NK-92 treated with Interleukin-12 subunit alpha and Interleukin-12 subunit beta, amount 100 ng/mL, for 24 hours (cell line): Measurements from ENCODE around the gene DTD1.

Experiments used
- DNase-seq: peaks from one replicate; lab custom pipeline; 2025; lab: John Stamatoyannopoulos, UW

Gene DTD1

DNA sequence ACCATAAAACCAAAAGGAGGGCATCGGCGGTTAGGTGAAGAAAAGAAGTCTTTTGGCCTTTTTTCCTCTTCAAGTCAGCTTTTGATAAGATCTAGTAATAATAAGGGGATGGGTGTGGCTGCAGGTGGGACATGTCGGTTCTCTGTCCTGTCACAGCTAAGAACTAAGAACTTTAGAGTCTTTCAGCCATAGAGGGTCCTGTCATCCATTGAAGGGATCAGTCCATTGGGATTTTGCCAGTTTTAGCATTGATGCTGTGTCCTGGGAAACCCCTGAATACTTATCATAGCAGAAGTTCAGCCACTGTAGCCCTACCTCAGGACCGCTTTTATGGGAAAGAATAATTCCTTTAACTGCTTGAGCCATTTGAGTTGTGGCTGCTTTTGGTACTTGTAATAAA, 207.5 kb downstream of the DTD1 start:
- DNase-seq: no peak

DNA sequence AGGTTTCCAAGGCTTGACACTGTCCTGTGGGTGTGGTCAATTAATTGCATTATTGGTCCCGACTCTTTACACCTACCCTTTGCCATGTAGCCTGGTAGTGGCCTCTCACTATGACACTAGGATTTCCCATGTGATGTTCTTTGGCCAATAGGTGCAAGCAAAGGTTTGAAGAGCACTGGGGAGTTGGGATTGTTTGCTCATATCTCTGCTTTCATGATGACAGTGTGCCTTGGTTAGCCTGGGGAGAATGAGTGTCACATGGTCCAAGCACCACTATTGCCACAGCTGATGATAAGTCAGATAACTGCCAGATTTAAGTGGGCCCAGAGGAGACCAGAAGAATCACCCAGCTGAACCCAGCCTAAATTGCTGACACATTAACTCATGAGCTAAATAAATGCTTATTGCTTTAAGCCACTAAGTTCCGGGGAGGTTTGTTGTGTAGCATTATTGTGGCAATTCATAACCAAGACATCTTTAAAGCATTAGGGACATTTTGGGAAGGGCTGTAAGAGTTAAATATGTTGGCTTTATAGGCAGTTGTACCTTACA, 208.5 kb downstream of the DTD1 start:
- no peak for DNase-seq

DNA sequence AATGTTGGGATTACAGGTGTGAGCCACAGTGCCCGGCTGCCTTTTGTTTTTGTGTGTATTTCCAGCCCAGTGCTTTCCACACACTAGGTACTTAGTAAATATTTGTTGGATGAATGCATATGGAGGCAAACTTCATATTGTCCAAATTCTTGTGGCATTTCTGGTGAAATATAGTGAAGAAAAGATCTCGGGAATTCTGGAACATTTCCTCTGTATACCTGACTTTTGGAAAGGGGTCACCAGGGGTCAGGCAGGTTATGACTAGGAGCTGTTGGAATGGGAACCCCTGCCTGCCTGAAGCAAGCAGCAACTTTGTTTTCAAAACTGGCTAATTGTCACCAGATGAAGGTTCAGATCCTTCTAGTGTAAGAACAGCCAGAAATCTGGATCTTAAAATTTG, 213.7 kb downstream of the DTD1 start:
- no peak for DNase-seq

DNA sequence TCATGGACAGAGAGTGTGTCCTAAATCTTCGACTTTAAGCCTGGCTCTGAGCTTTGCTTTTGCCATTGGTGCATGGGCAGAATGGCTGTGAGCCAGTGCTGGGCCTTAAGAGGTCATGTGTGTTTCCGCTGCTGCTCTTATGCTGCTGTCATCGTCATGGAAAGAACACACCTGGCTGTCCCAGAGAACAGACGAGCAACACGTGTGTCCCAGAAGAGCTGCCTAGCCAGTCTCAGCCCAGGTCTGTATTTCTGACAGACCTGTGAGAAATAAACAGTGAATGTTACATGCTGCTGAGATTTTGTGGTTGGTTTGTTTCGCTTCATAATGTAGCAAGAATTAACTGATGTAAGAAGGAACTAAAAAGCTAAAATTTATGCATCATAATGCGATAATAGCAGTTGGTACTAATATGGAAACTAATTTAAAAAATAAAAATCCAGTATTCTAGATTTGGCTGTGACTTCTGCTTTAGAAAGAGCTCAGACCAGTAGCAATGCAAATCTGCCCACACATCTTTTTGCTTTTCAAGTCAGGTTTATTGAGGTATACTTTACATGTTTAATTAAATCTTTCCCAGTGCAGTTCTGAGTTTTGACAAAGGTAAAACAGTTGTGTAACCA, 214.3 kb downstream of the DTD1 start:
- no peak for DNase-seq

DNA sequence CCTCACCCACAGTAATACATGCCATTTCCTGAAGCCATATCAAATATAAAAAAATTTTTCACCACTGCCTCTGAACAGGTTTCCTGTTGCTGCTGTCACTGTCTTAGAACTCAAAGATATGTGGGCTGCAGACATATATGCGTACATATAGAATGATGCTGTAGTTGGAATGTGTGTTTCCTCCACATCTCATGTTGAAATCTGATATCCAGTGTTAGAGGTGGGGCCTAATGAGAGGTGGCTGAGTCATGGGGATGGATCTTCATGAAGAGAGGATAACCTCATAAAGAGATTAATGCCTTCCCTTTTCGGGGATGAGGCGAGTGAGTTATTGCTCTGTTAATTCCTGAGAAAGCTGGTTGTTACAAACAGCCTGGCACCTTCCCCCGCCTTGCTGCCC, 218.0 kb downstream of the DTD1 start:
- no peak for DNase-seq

DNA sequence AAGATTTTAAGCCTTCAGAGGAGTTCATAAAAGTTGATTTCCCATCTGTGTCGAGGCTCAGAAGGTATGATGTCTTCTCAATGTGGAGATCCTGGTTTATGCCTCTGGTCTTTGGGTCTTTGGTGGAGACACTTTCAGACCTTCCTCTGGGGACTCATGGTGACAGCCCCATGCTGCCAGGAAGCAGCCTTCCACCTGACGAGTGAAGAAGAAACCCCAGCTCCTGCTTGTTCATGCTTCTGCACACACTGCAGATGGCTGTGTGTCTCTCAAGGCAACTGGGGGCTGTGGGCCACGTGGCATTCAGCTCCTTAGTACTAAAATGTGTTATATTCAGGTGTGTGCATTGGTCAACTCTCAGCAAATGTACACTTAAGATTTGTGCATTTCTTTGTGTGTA, 220.9 kb downstream of the DTD1 start:
- DNase-seq: no peak

DNA sequence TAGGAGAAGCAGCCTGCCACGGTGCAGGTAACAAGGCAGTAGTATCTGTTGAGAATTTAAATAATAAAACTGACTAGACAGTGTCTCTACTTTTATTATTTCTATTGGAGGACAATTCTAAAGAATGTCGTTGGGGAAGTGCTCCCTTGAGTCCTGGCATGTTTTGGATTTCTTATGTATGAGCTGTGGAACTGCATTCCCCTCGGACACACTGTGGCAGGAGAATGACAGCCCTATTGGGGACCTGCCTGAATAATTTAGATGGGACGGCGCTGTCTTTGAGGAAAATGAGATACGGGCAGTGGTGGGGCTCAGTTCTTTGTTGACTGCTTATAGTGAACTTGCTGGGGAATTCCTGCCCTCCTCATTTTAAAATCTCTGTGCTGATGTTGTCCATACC, 223.3 kb downstream of the DTD1 start:
- DNase-seq: no peak

DNA sequence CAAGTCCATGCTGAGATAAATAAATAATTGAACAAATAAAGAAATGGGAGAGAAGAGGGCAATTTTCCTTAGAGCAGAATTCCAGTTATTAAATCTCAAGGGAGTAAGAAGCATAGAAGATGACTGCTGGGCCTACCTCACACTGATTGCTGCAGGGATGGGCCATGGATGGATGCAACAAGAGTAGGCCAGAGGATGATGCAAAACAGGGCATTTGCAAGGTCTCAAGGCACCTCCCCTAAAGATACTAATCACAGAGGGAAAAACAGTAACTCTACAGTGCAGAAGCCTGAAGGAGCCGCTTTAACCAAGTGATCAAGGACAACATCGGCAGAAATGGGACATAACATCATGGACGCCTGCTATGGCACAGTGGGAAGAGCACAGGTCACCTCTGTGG, 224.1 kb downstream of the DTD1 start:
- DNase-seq: no peak

DNA sequence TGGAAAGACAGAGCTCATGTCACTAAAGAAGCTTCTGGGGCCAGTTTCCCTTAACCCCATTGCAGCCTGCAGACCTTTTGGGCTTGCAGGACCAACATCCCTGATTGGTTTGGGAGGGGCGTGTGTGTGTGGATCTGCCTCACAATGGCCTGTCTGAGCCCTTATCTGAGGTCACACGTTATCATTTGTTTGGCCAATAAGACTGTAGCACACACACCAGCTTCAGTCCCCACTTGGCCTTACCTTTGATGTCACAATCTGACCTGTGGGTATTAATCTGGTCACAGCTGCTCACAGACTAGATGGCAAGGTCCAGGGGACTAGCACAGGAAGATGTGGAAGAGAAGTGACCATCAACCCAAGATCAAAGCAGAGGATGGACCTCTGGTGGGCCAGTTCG, 225.6 kb downstream of the DTD1 start, which contains the start of gene SCP2D1:
Gene SCP2D1, plus strand, starts transcription at position 301 of the 400 bp plus-strand sequence. Its CDS starts 33 bp downstream, at position 334.
- DNase-seq: no peak

DNA sequence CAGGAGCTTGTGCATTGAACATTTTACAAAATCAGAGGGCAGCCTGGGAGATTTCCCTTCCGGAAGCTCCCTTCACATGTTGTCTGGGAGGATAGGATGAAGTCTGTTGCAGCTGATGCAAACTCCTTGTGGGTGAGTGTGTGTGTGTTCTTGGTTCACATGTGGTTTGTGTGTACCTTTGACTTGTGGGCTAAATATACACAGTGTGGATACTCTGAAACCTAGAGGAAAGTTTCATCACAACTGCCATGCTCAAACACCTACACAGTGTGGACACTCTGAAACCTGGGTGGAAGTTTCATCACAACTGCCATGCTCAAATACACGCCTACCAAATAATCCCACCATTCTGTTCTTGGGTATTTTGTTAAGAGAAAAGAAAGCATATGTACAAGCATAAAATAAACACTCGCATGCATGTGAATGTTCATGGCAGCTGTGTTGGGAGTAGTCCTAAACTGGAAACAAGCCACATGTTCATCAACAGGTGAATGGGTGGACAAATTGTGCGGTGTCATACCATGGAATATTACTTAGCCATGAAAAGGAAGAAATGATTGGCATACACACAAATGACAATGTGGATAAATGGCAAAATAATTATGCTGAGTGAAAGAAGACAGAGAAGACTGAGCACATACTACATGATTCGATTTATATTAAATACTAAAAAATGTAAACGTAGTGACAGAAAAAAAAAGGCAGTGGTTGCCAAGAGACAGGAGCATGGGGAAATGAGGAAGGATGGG, 227.5 kb downstream of the DTD1 start:
- DNase-seq: no peak
